Vagina (tissue), 2 donors: ENCODE data around the gene DHX34. TPM values are rescaled to one million over a fixed set of nuclear protein-coding genes. Genes with fewer than 3 reads are reported as not detected.

Experiments used
- DNase-seq, 2 donors: peaks; one replicate each; pipeline ENCODE4 v3.0.0-alpha.2; 2017; ENCODE audit errors: extremely low spot score in 2 of 2
- H3K27ac ChIP-seq: fragments of 200-600 bp; sonication (generic); one replicate; pipeline ENCODE4 v1.5.1; 2019
- H3K27me3 ChIP-seq: fragments of 200-600 bp; sonication (generic); one replicate; pipeline ENCODE4 v1.5.1; 2019
- H3K36me3 ChIP-seq, 2 donors: fragments of 200-600 bp; sonication (generic); one replicate each; pipeline ENCODE4 v1.5.1; 2017 to 2019
- H3K4me1 ChIP-seq: fragments of 200-600 bp; sonication (generic); one replicate; pipeline ENCODE4 v1.5.1; 2019
- H3K4me3 ChIP-seq, 2 donors: fragments of 200-600 bp; sonication (generic); 1 replicate in 1 of 2; 2 replicates in 1 of 2; pipeline ENCODE4 v1.5.1; 2016 to 2019
- H3K9me3 ChIP-seq: fragments of 200-600 bp; sonication (generic); one replicate; pipeline ENCODE4 v1.5.1; 2019
- POLR2A ChIP-seq, 2 donors: fragments of 450-650 bp; IDR thresholded peaks; one replicate each; pipeline ENCODE4 v1.6.1; 2017; ENCODE audit warnings: antibody characterized with exemption in 2 of 2, mild to moderate bottlenecking in 2 of 2, moderate library complexity in 2 of 2
- POLR2AphosphoS5 ChIP-seq, 2 donors: sonication (generic); formaldehyde crosslinking; IDR thresholded peaks; one replicate each; pipeline ENCODE4 v1.9.0; 2017; ENCODE audit warnings: antibody characterized with exemption in 2 of 2, mild to moderate bottlenecking in 2 of 2, low read depth in 1 of 2; ENCODE audit not compliant: insufficient read depth in 1 of 2
- intact Hi-C: fragments of 100-400 bp; cut with DNase I; formaldehyde crosslinking; loops from one replicate; pipeline ENCODE4 v1.15.1; 2023
- total RNA-seq: library from RNA; depleted of rRNA; stranded (reverse); fragments of >200 nt; gene quantifications from one replicate; pipeline ENCODE4 v1.2.3, GENCODE V29; 2016
- TF ChIP-seq, protein P1 (sequence below), 3 experiments: fragments of 450-650 bp in 2 of 3; fragments of 200-600 bp in 1 of 3; sonication (generic) in 1 of 3; IDR thresholded peaks; one replicate each; pipeline ENCODE4 v1.5.1; 2017 to 2019; ENCODE audit warnings: antibody characterized with exemption in 3 of 3, mild to moderate bottlenecking in 2 of 3, moderate library complexity in 2 of 3

Gene DHX34
- total RNA-seq, 1 donor from 2014 or later: 15.2 TPM

DNA sequence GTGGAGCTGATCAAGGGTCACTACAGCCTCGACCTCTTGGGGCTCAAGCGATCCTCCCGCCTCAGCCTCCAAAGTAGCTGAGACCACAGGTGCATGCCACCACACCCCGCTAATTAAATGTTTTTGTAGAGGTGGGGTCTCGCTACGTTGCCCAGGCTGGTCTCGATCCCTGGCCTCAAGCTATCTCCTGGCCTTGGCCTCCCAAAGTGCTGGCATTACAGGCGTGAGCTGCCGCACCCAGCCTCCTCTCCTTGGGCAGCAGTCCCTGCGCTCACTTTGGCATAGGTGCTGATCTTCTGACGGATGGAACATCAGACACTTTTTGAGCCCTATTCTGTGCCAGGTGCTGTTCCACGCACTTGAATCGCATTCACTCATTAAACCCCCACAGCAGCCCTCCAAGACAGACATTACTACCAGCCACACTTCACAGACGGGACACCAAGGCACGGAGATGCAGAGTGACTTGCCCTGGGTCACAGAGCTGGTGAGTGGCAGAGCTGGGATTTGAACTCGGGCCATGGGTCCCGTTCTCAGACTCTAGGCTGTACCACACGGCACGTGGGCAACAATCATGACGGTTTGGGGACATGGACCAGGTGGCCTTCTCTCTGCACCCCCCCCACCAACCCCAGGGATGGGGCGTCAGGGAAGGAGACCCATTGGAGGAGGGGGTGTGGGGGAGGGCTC lies 67.0 kb downstream of the DHX34 start:
- no peaks in the 10 kb centered on the region for H3K36me3 ChIP-seq
- TF ChIP-seq POLR2AphosphoS5 (IDR thresholded peaks at IDR 0.05; ENCODE audit: insufficient read depth in 1 of 2, low read depth in 1 of 2) (no peak), POLR2A (IDR thresholded peaks at IDR 0.05) (no peak)
- TF ChIP-seq, protein P1, sequence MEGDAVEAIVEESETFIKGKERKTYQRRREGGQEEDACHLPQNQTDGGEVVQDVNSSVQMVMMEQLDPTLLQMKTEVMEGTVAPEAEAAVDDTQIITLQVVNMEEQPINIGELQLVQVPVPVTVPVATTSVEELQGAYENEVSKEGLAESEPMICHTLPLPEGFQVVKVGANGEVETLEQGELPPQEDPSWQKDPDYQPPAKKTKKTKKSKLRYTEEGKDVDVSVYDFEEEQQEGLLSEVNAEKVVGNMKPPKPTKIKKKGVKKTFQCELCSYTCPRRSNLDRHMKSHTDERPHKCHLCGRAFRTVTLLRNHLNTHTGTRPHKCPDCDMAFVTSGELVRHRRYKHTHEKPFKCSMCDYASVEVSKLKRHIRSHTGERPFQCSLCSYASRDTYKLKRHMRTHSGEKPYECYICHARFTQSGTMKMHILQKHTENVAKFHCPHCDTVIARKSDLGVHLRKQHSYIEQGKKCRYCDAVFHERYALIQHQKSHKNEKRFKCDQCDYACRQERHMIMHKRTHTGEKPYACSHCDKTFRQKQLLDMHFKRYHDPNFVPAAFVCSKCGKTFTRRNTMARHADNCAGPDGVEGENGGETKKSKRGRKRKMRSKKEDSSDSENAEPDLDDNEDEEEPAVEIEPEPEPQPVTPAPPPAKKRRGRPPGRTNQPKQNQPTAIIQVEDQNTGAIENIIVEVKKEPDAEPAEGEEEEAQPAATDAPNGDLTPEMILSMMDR (IDR thresholded peaks at IDR 0.05): no peak
- no peak overlapping the region for H3K4me3 ChIP-seq
- H3K9me3 ChIP-seq: no peaks in the 10 kb centered on the region
- DNase-seq: no peak
- H3K27me3 ChIP-seq: no peaks in the 10 kb centered on the region
- no peak overlapping the region for H3K27ac ChIP-seq
- intact Hi-C loops: no loop called here
- peaks cover 19% of the 10 kb centered on the region for H3K4me1 ChIP-seq

DNA sequence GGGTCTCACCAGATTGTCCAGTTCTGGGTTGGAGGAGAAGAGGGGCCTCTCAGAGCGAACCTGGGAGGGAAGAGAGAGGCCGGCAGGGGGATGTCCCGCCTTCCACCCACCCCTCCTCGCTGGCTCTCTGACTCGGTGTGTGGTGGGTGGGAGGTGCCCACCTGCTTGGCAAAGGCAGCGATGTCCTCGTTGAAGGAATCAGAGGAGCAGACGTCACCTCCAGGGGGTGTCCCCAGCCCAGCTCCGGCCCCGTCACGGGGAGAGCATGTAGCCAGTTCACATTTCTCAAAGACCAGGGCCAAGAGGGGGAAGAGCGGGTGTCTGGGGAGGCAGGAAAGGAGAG lies 67.5 kb downstream of the DHX34 start:
- intact Hi-C loops: no loop called here
- H3K27ac ChIP-seq: no peak overlapping the region
- no peaks in the 10 kb centered on the region for H3K36me3 ChIP-seq
- no peak overlapping the region for H3K4me3 ChIP-seq
- no peak for DNase-seq
- H3K4me1 ChIP-seq: peaks cover 19% of the 10 kb centered on the region
- H3K9me3 ChIP-seq: no peaks in the 10 kb centered on the region
- TF ChIP-seq POLR2AphosphoS5 (IDR thresholded peaks at IDR 0.05; ENCODE audit: insufficient read depth in 1 of 2, low read depth in 1 of 2) (no peak), POLR2A (IDR thresholded peaks at IDR 0.05) (no peak)
- TF ChIP-seq, protein P1 (IDR thresholded peaks at IDR 0.05): no peak
- no peaks in the 10 kb centered on the region for H3K27me3 ChIP-seq

DNA sequence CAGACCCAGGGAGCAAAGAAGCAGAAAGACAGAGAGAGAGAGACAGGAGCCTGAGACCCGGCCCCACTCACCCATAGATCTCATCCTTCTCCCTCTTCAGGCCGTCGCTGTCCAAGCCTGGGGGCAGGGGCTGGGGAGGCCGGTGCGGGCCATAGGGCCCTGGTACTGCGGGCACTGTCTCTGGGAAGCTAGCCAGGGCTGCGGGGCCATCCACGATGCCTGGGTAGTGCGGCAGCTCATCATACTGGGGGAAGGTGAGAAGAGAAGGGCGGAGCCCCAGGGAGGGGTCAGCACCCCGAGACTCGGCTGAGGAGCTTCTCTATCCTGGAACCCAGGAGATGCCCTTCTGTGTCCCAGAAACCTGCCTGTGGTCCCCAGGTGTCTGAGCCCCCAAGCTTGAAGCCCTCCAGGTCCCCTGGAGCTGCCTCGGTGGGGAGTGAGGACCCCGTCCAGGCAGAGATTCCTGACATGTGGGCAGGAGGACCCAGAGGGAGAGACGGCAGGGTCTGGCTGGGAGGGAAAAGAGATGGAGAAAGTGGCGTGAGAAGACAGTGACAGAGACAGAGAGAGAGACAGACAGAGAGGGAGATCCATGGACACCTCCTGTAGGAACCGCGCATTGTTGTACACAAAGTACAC lies 68.1 kb downstream of the DHX34 start:
- intact Hi-C loops: no loop called here
- Histone ChIP-seq H3K27me3 (peaks cover 4% of the 10 kb centered on the region), H3K27ac (no peak overlapping the region), H3K36me3 (no peaks in the 10 kb centered on the region), H3K4me1 (peaks cover 19% of the 10 kb centered on the region), H3K4me3 (no peak overlapping the region), H3K9me3 (no peaks in the 10 kb centered on the region)
- DNase-seq: no peak
- TF ChIP-seq POLR2AphosphoS5 (IDR thresholded peaks at IDR 0.05; ENCODE audit: insufficient read depth in 1 of 2, low read depth in 1 of 2) (no peak), POLR2A (IDR thresholded peaks at IDR 0.05) (no peak)
- TF ChIP-seq, protein P1 (IDR thresholded peaks at IDR 0.05): no peak

DNA sequence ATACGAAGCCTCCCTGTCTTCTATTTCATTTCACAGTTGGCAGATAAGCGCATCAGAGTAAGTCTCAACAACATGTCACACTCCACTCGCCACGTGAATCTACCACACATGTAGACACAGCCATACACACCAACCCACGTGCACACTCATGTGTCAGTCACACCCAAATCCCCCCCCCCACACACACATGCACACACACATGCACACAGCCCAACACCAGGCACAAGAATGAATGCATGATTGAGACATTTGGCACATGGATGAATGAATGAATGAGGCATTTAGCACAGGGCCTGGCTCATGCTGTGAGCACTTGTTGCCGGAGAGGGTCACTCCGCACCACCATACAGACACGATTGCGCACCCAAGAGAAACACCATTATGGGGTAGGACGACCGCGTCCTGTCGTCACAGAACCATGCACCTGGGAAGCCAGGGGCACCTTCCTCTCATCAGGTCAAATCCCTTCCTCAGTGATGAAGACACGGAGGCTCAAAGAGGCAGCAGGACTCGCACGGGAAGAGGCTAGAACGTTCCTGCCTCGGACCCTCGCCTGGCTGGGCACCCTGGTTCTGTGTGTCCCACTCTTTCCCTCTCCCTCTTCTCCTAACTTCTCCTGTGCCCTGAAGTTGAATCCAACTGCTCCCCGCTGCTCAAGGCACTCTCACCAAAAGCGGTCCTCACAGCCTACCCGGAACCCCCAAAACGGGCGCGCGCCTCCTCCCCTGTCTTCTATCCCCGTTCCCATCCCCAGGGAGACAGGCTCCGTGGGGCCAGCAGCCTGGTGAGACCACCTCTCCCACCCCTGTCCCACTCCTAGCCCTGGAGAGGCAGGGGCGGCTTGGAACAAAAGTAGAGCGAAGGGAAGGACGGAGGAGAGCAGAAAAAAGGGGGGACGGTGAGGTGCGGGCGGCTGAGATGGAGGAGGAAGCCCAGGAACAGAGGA lies 68.9 kb downstream of the DHX34 start:
- Histone ChIP-seq H3K4me1 (peaks cover 19% of the 10 kb centered on the region), H3K27me3 (peaks cover 8% of the 10 kb centered on the region), H3K36me3 (no peaks in the 10 kb centered on the region), H3K27ac (no peak overlapping the region), H3K4me3 (peak overlapping the region; percentile 55 to 61), H3K9me3 (no peaks in the 10 kb centered on the region)
- DNase-seq: no peak
- intact Hi-C loops: no loop called here
- TF ChIP-seq, protein P1 (IDR thresholded peaks at IDR 0.05): no peak
- TF ChIP-seq POLR2A (IDR thresholded peaks at IDR 0.05): no peak
- TF ChIP-seq POLR2AphosphoS5 (IDR thresholded peaks at IDR 0.05; ENCODE audit: insufficient read depth in 1 of 2, low read depth in 1 of 2): no peak
